CD14-positive monocyte (primary cell): ENCODE measurements around the gene CLASP1. TPM values are rescaled to one million over a fixed set of nuclear protein-coding genes. Genes with fewer than 3 reads are reported as not detected.
A peak's percentile ranks its signal among the peaks of the same experiment; 100 is the strongest.

ENCODE experiments used
- DNase-seq, 3 donors: peaks; one replicate each; pipeline ENCODE4 v3.0.0-alpha.2; 2011 to 2022
- H2AFZ ChIP-seq: 2 replicates; pipeline ENCODE4 v1.6.0; 2012; ENCODE audit warnings: mild to moderate bottlenecking, low read depth, low read length, inconsistent platforms; ENCODE audit not compliant: insufficient read depth, poor library complexity, severe bottlenecking
- H3K27ac ChIP-seq, 2 donors: 1 replicate in 1 of 2; 2 replicates in 1 of 2; pipeline ENCODE4 v1.5.1; 2012 to 2013; ENCODE audit warnings: low read length in 2 of 2, control low read depth in 1 of 2, inconsistent platforms in 1 of 2, low read depth in 1 of 2, mild to moderate bottlenecking in 1 of 2
- H3K27me3 ChIP-seq, 2 donors: one replicate each; pipeline versions ENCODE4 v1.6.0 to v1.6.1; 2011 to 2013; ENCODE audit warnings: low read length in 2 of 2; ENCODE audit not compliant: control insufficient read depth in 2 of 2, insufficient read depth in 2 of 2
- H3K36me3 ChIP-seq, 2 donors: replicated peaks in 1 of 2; 1 replicate in 1 of 2; 2 replicates in 1 of 2; pipeline versions ENCODE4 v1.5.1 to v1.6.1; 2012 to 2013; ENCODE audit warnings: low read length in 2 of 2, control low read depth in 1 of 2, inconsistent platforms in 1 of 2, mild to moderate bottlenecking in 1 of 2; ENCODE audit not compliant: insufficient read depth in 2 of 2, control insufficient read depth in 1 of 2
- H3K4me1 ChIP-seq, 2 donors: 1 replicate in 1 of 2; 2 replicates in 1 of 2; pipeline versions ENCODE4 v1.5.1 to v1.6.1; 2012 to 2013; ENCODE audit warnings: low read length in 2 of 2, control low read depth in 1 of 2, inconsistent platforms in 1 of 2, mild to moderate bottlenecking in 1 of 2, moderate library complexity in 1 of 2; ENCODE audit not compliant: insufficient read depth in 2 of 2, control insufficient read depth in 1 of 2
- H3K4me2 ChIP-seq: replicated peaks from 2 replicates; pipeline ENCODE3; 2012; ENCODE audit warnings: low read length, moderate library complexity, mild to moderate bottlenecking; ENCODE audit not compliant: poor library complexity, severe bottlenecking; ENCODE audit errors: extremely low read depth
- H3K4me3 ChIP-seq, 3 experiments: fragments of 200-600 bp in 1 of 3; sonication (generic) in 1 of 3; replicated peaks in 1 of 3; 1 replicate in 2 of 3; 2 replicates in 1 of 3; pipeline ENCODE4 v1.5.1; 2011 to 2013; ENCODE audit warnings: low read length in 3 of 3, mild to moderate bottlenecking in 3 of 3, control low read depth in 2 of 3, low read depth in 2 of 3, inconsistent platforms in 1 of 3, moderate library complexity in 1 of 3
- H3K79me2 ChIP-seq: 2 replicates; pipeline ENCODE4 v1.6.0; 2012; ENCODE audit warnings: mild to moderate bottlenecking, control low read depth, inconsistent platforms, low read length, moderate library complexity; ENCODE audit not compliant: insufficient read depth
- H3K9ac ChIP-seq: 2 replicates; pipeline ENCODE4 v1.6.0; 2017; ENCODE audit warnings: low read length, mild to moderate bottlenecking; ENCODE audit not compliant: insufficient read depth, poor library complexity, severe bottlenecking
- H3K9me3 ChIP-seq, 2 donors: replicated peaks in 1 of 2; 1 replicate in 1 of 2; 2 replicates in 1 of 2; pipeline versions ENCODE4 v1.5.1 to v1.6.1; 2012 to 2013; ENCODE audit warnings: low read length in 2 of 2, control low read depth in 1 of 2; ENCODE audit not compliant: control insufficient read depth in 1 of 2, insufficient read depth in 1 of 2
- H4K20me1 ChIP-seq: 2 replicates; pipeline ENCODE4 v1.6.0; 2012; ENCODE audit warnings: mild to moderate bottlenecking, low read length, control low read depth, moderate library complexity; ENCODE audit not compliant: insufficient read depth
- H3K27ac Mint-ChIP-seq, 7 donors: one replicate each; pipeline ENCODE4 v1.8.0; 2020; ENCODE audit warnings: mild to moderate bottlenecking in 7 of 7, mixed read lengths in 7 of 7, moderate library complexity in 6 of 7, inconsistent platforms in 2 of 7
- H3K27me3 Mint-ChIP-seq, 3 donors: one replicate each; pipeline ENCODE4 v1.8.0; 2021 to 2022; ENCODE audit warnings: low read depth in 3 of 3, mild to moderate bottlenecking in 3 of 3, mixed read lengths in 3 of 3, moderate library complexity in 3 of 3, inconsistent platforms in 1 of 3
- H3K36me3 Mint-ChIP-seq, 2 donors: one replicate each; pipeline ENCODE4 v1.8.0; 2020; ENCODE audit warnings: mixed read lengths in 2 of 2, inconsistent platforms in 1 of 2, mild to moderate bottlenecking in 1 of 2
- H3K4me1 Mint-ChIP-seq: one replicate; pipeline ENCODE4 v1.8.0; 2020; ENCODE audit warnings: mild to moderate bottlenecking, mixed read lengths
- H3K4me3 Mint-ChIP-seq, 2 donors: one replicate each; pipeline ENCODE4 v1.8.0; 2020; ENCODE audit warnings: mild to moderate bottlenecking in 2 of 2, mixed read lengths in 2 of 2, moderate library complexity in 1 of 2
- H3K9me3 Mint-ChIP-seq, 7 donors: one replicate each; pipeline ENCODE4 v1.8.0; 2020 to 2022; ENCODE audit warnings: mixed read lengths in 7 of 7, mild to moderate bottlenecking in 6 of 7, moderate library complexity in 6 of 7, inconsistent platforms in 2 of 7
- WGBS: methylation state at CpG from one replicate; pipeline ENCODE4 v1.1.5; 2013; ENCODE audit warnings: missing lambda C conversion rate; ENCODE audit not compliant: insufficient coverage; 5-methylcytosine and 5-hydroxymethylcytosine counted together
- intact Hi-C, 2 donors: fragments of 100-400 bp; cut with micrococcal nuclease; formaldehyde crosslinking; loops; one replicate each; pipeline versions ENCODE4 v1.15.0 to v1.15.1; 2023
- polyA plus RNA-seq, 3 donors: library from polyadenylated mRNA; depleted of rRNA in 1 of 3; unstranded in 2 of 3; stranded (reverse) in 1 of 3; fragments of 300-500 nt in 2 of 3; fragments of >200 nt in 1 of 3; fragmentation: Illumina TruSeq in 2 of 3; gene quantifications; 1 replicate in 2 of 3; 2 replicates in 1 of 3; pipeline ENCODE4 v1.2.3, GENCODE V29; 2012 to 2021
- TF ChIP-seq, protein P1 (sequence below): fragments of 200-600 bp; IDR thresholded peaks from one replicate; pipeline ENCODE4 v1.8.0; 2022; ENCODE audit warnings: antibody characterized with exemption, mild to moderate bottlenecking

The CLASP1 gene
- polyA plus RNA-seq, 3 donors: 4.8 to 8.1 (median 7.6) TPM

DNA sequence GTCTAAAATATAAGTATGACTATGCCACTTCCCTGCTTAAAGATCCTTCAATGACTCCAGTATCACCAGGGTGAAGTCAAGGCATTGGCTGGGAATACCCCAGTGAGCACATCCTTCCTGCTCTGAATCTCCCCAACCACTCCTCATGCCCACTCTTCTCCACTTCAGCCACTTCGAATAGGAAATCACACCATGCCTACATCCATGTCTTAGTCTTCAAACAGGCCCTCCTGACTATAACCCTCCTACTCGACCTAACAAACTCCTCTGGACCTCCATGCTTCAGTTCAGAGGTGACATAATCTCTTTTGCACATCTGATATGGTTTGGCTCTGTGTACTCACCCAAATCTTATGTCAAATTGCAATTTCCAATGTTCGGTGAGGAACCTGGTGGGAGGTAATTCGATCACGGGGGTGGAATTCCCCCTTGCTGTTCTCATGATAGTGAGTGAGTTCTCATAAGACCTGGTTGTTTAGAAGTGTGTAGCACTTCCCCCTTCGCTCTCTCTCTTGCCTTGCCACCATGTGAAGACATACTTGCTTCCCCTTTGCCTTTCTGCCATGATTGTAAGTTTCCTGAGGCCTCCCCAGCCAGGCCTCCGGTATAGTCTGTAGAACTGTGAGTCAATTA is 276.4 kb downstream of the CLASP1 start:
- Mint-ChIP-seq H3K27me3 (peaks cover 2 to 4% (median 2%) of the 10 kb centered on the region in 3 donors), H3K4me3 (no peak overlapping the region), H3K9me3 (peaks cover 0 to 13% (median 8%) of the 10 kb centered on the region in 7 donors), H3K4me1 (no peaks in the 10 kb centered on the region), H3K36me3 (peaks cover 79 to 81% of the 10 kb centered on the region in 2 donors), H3K27ac (peak overlapping the region; percentile 10 to 61 (median 40))
- TF ChIP-seq, protein P1, sequence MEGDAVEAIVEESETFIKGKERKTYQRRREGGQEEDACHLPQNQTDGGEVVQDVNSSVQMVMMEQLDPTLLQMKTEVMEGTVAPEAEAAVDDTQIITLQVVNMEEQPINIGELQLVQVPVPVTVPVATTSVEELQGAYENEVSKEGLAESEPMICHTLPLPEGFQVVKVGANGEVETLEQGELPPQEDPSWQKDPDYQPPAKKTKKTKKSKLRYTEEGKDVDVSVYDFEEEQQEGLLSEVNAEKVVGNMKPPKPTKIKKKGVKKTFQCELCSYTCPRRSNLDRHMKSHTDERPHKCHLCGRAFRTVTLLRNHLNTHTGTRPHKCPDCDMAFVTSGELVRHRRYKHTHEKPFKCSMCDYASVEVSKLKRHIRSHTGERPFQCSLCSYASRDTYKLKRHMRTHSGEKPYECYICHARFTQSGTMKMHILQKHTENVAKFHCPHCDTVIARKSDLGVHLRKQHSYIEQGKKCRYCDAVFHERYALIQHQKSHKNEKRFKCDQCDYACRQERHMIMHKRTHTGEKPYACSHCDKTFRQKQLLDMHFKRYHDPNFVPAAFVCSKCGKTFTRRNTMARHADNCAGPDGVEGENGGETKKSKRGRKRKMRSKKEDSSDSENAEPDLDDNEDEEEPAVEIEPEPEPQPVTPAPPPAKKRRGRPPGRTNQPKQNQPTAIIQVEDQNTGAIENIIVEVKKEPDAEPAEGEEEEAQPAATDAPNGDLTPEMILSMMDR: no peak
- no peak overlapping the region for H3K4me2 ChIP-seq
- H2AFZ ChIP-seq: no peak overlapping the region
- 100% methylated on average over 2 of the region's 7 CpGs for WGBS
- DNase-seq: peak in 1 of 3 donors; percentile 29
- H3K27me3 ChIP-seq: no peaks in the 10 kb centered on the region
- peaks cover 47 to 95% of the 10 kb centered on the region in 2 donors for H3K36me3 ChIP-seq
- peaks cover 0 to 4% of the 10 kb centered on the region in 2 donors for H3K9me3 ChIP-seq
- H3K4me3 ChIP-seq: no peak overlapping the region
- no peak overlapping the region for H3K9ac ChIP-seq
- peak overlapping the region in 1 of 2 donors; percentile 41 for H3K27ac ChIP-seq
- intact Hi-C loops: no loop called here
- H4K20me1 ChIP-seq: no peaks in the 10 kb centered on the region
- H3K79me2 ChIP-seq: no peaks in the 10 kb centered on the region
- H3K4me1 ChIP-seq: no peaks in the 10 kb centered on the region

DNA sequence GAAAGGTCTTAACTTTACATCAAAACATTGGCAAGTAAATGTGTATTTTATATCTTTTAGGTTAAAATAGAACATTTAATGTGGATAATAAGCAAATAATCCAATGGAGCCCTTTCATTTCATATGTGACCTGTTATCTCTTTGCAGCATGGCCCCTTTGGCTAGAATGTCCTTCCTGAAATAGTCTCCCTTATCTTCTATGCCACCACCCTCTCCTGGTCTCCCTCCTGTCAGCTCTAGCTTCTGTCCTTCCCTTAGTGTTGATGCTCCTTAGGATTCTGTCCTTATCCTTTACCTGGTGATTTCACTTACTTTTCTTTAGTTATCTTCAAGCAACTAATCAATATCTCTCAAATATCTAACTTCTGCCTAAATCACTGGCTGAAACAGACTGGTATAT is 277.2 kb downstream of the CLASP1 start:
- Histone ChIP-seq H3K4me3 (no peak overlapping the region), H3K27me3 (no peaks in the 10 kb centered on the region), H3K4me2 (no peak overlapping the region), H4K20me1 (no peaks in the 10 kb centered on the region), H3K4me1 (no peaks in the 10 kb centered on the region), H2AFZ (no peak overlapping the region), H3K79me2 (no peaks in the 10 kb centered on the region), H3K9me3 (peaks cover 0 to 4% of the 10 kb centered on the region in 2 donors), H3K9ac (no peak overlapping the region), H3K27ac (no peak overlapping the region), H3K36me3 (peaks cover 46 to 95% of the 10 kb centered on the region in 2 donors)
- no peak overlapping the region for H3K4me3 Mint-ChIP-seq
- H3K4me1 Mint-ChIP-seq: no peaks in the 10 kb centered on the region
- TF ChIP-seq, protein P1: no peak
- DNase-seq: no peak
- H3K9me3 Mint-ChIP-seq: peaks cover 0 to 13% (median 8%) of the 10 kb centered on the region in 7 donors
- H3K36me3 Mint-ChIP-seq: peaks cover 80 to 81% of the 10 kb centered on the region in 2 donors
- intact Hi-C loops: no loop called here
- peak overlapping the region in 2 of 7 donors; percentile 50 to 55 for H3K27ac Mint-ChIP-seq
- H3K27me3 Mint-ChIP-seq: peaks cover 2 to 4% (median 2%) of the 10 kb centered on the region in 3 donors
